Left lung (tissue), 10 donors: Measurements from ENCODE around the gene FBXO24. TPM values are rescaled to one million over a fixed set of nuclear protein-coding genes. Genes with fewer than 3 reads are reported as not detected.
A peak's percentile ranks its signal among the peaks of the same experiment; 100 is the strongest.

Experiments used
- ATAC-seq: fragments of 200-7000 bp; cut with Tn5 transposase; one replicate; pipeline ENCODE4 v1.9.1; 2020; ENCODE audit warnings: moderate library complexity
- DNase-seq, 4 donors: peaks; one replicate each; pipeline ENCODE4 v3.0.0-alpha.2; 2013 to 2020
- H3K27ac ChIP-seq, 2 donors: fragments of 200-600 bp; sonication (generic) in 1 of 2; one replicate each; pipeline versions ENCODE4 v1.5.0 to v1.8.0; 2020 to 2021
- H3K27me3 ChIP-seq, 2 donors: fragments of 200-600 bp; sonication (generic) in 1 of 2; one replicate each; pipeline versions ENCODE4 v1.5.0 to v1.8.0; 2020 to 2021
- H3K36me3 ChIP-seq, 2 donors: fragments of 200-600 bp; sonication (generic) in 1 of 2; one replicate each; pipeline versions ENCODE4 v1.5.0 to v1.8.0; 2020 to 2021
- H3K4me1 ChIP-seq, 2 donors: fragments of 200-600 bp; one replicate each; pipeline ENCODE4 v1.8.0; 2021
- H3K4me3 ChIP-seq, 2 donors: fragments of 200-600 bp; sonication (generic) in 1 of 2; one replicate each; pipeline versions ENCODE4 v1.5.0 to v1.8.0; 2020 to 2021; ENCODE audit warnings: mild to moderate bottlenecking in 1 of 2
- H3K9me3 ChIP-seq, 2 donors: fragments of 200-600 bp; sonication (generic) in 1 of 2; one replicate each; pipeline versions ENCODE4 v1.5.0 to v1.8.0; 2020 to 2021
- CTCF ChIP-seq, 2 donors: fragments of 200-600 bp; sonication (generic) in 1 of 2; IDR thresholded peaks; one replicate each; pipeline versions ENCODE4 v1.5.0 to v1.8.0; 2021; ENCODE audit warnings: antibody characterized with exemption in 2 of 2
- intact Hi-C, 2 donors: fragments of 100-400 bp; cut with DNase I; formaldehyde crosslinking; loops; one replicate each; pipeline versions ENCODE4 v1.11.2 to v1.14.2; 2022
- polyA plus RNA-seq, 6 donors: library from polyadenylated mRNA; unstranded; fragments of 120-200 nt; gene quantifications; one replicate each; pipeline ENCODE4 v1.2.1, GENCODE V29; 2013; ENCODE audit not compliant: insufficient read length in 6 of 6
- total RNA-seq, 2 donors: library from RNA; stranded (reverse); fragmentation: NEBNext Ultra II Directional; extraction: Animal tissue kit (Norgen Biotek cat#: 25700); gene quantifications; one replicate each; pipeline ENCODE4 v1.2.1, GENCODE V29; 2021
- donor health status: DM: no; HTN: yes; CAD: no.
- donor health status: DM: no; HTN: no; CAD: no.

Gene FBXO24
- total and polyA plus RNA-seq, 8 donors, result 0.37 to 5.5 (median 4.7) TPM

GRCh38 chr7:100583132-100584053 lies 2.7 kb upstream of the FBXO24 start:
- H3K9me3 ChIP-seq, result no peaks in the 10 kb centered on the region
- peak overlapping the region; percentile 78 to 100 for H3K4me3 ChIP-seq
- DNase-seq, result peak in 2 of 4 donors; percentile 88 to 92
- TF ChIP-seq CTCF (IDR thresholded peaks at IDR 0.05), result no peak
- H3K4me1 ChIP-seq, result peaks cover 25 to 51% of the 10 kb centered on the region in 2 donors
- H3K27me3 ChIP-seq, result no peaks in the 10 kb centered on the region
- peak overlapping the region; percentile 95 to 98 for H3K27ac ChIP-seq
- intact Hi-C loops, result no loop called here
- peak; percentile 29 for ATAC-seq
- peaks cover 0 to 41% of the 10 kb centered on the region in 2 donors for H3K36me3 ChIP-seq

- DNase-seq (peak in 2 of 4 donors; percentile 61 to 90), ATAC-seq (peak; percentile 2)
- intact Hi-C loops, result no loop called here
- peak overlapping the region; percentile 78 to 100 for H3K4me3 ChIP-seq
- TF ChIP-seq CTCF (IDR thresholded peaks at IDR 0.05), result no peak
- peaks cover 0 to 33% of the 10 kb centered on the region in 2 donors for H3K36me3 ChIP-seq
- peak overlapping the region; percentile 95 to 98 for H3K27ac ChIP-seq
- peaks cover 0 to 2% of the 10 kb centered on the region in 2 donors for H3K27me3 ChIP-seq
- H3K9me3 ChIP-seq, result no peaks in the 10 kb centered on the region
- peaks cover 25 to 51% of the 10 kb centered on the region in 2 donors for H3K4me1 ChIP-seq
These were observed 2.0 kb upstream of the FBXO24 start for GRCh38 chr7:100584054-100584682.

- no peak for TF ChIP-seq CTCF (IDR thresholded peaks at IDR 0.05)
These were observed 1.2 kb upstream of the FBXO24 start for GRCh38 chr7:100584683-100585510.

GRCh38 chr7:100585511-100586265 lies 440 bp upstream of the FBXO24 start, which contains the start of gene LRCH4:
Gene LRCH4, minus strand, starts transcription at chr7:100586129. Its CDS starts 29 bp downstream, at chr7:100586100.
- no peak for TF ChIP-seq CTCF (IDR thresholded peaks at IDR 0.05)
- Histone ChIP-seq H3K27ac (peak within 1 kb of the TSS; percentile 95 to 98), H3K27me3 (peaks cover 0 to 17% of the 10 kb centered on the region in 2 donors), H3K4me3 (peak within 1 kb of the TSS; percentile 78 to 100), H3K36me3 (peaks cover 0 to 20% of the 10 kb centered on the region in 2 donors), H3K4me1 (peaks cover 25 to 51% of the 10 kb centered on the region in 2 donors), H3K9me3 (no peaks in the 10 kb centered on the region)
- peak; percentile 47 for ATAC-seq
- intact Hi-C loops, result no loop called here
- peak in 2 of 4 donors; percentile 69 to 91 for DNase-seq

More at GRCh38 chr7:100584683-100585510, 1.2 kb upstream of the FBXO24 start:
- Histone ChIP-seq H3K4me1 (peaks cover 25 to 51% of the 10 kb centered on the region in 2 donors), H3K27me3 (peaks cover 0 to 9% of the 10 kb centered on the region in 2 donors), H3K4me3 (peak overlapping the region; percentile 78 to 100), H3K9me3 (no peaks in the 10 kb centered on the region), H3K36me3 (peaks cover 0 to 26% of the 10 kb centered on the region in 2 donors), H3K27ac (peak overlapping the region; percentile 95 to 98)
- intact Hi-C loops, result no loop called here
- DNase-seq (peak in 3 of 4 donors; percentile 73 to 85 (median 85)), ATAC-seq (peak; percentile 3)
